Head of caudate nucleus (tissue), 42 donors: ENCODE data around the gene SDC3.
A peak's percentile ranks its signal among the peaks of the same experiment; 100 is the strongest.

Experiments
- DNase-seq, 42 donors: peaks; one replicate each; pipeline versions ENCODE4 v3.0.0 to v3.0.0-alpha.2; 2020 to 2021; ENCODE audit warnings: mixed read lengths in 7 of 42
- intact Hi-C: fragments of 100-400 bp; cut with DNase I; formaldehyde crosslinking; loops from one replicate; pipeline ENCODE4 v1.15.0; 2022

SDC3 gene

GRCh38 chr1:30881319-30882181 is 27.0 kb downstream of the SDC3 start:
- intact Hi-C loops = no loop called here
- peak in 11 of 42 donors; percentile 28 to 73 (median 51) for DNase-seq

DNA sequence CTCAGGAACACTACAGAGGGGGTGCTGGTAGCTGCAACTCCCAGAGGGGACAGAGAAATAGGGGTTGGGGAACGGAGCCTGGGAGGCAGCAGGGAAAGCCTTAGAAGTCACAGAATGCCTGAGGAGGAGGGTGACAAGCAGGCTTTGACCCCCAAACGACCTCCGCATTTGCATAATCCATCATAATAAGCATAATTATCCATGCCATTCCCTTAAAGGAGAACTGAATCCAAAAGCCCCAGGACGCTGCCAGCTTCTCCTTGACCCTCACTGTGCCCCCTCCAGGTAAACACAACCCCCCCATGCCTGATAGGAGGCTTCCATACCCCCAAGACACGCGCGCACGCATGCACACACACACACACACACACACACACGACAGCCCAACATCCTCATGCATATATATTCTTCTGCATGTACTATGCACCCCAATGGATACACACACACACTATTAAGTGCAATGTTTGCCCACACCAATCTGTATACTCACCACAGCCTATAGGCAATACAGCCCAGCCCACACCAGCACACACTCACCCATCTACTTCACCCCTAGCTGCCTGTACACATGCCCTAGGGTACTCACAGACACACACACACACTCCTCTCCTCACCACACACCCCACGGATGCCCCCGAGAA is 27.8 kb downstream of the SDC3 start:
- peak in 2 of 42 donors; percentile 12 to 41 for DNase-seq
- intact Hi-C loops = no loop called here

DNA sequence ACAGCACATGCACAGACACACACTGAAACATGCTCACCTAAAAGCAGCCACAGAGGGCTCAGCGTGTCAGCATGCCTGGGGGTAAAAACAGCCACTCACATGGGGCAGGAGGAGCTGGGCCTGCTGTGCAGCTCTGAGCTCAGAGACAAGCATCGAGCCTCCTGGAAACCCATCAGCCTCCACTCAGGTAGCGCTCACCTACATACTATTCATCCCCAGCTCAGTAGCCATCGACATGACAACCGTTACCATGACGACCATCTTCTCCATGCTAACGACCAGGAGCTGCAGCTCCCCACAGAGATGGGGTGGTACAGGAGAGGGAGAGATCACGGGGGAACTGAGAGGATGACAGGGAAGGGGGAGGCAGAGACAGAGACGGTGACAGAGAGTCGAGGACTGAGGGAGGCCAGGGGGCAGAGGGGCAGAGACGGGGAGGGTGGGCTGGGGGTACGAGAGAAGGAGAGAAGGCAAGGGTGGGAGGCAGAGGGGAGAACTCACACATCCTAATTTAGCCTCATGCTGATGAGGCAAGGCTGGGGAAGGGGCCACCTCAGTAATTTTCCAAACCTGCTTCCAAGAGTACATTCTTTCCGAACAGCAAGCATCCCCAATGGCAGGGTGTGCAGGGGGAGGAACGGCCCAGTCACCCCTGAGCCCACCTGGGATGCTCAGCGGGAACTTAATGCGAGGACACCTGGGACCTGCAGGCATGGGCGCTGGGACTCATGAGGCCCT is 28.4 kb downstream of the SDC3 start:
- intact Hi-C loops = no loop called here
- DNase-seq = peak in 40 of 42 donors; percentile 42 to 96 (median 74)

GRCh38 chr1:30879126-30879786 is 29.3 kb downstream of the SDC3 start:
- peak in 11 of 42 donors; percentile 8 to 64 (median 52) for DNase-seq

DNA sequence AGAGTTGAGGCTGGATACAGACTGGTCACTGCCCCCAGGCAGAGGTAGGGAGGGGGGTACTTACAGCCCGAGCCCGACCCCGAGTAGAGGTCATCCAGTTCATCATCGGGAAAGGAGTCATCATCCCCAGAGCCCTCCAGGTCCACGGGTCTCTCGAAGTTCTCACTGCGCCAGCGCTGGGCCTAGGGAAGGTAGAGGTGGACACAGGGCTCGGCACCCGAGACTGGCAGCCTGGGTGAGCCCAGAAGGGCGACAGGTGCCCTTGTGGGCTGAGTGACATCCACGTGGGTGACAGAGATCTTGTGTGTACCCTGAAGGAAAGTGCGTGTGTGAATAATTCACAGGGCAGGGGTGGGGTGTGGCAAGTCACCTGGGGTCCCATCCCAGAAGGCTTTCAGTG is 30.0 kb downstream of the SDC3 start:
- intact Hi-C loops = no loop called here

More at GRCh38 chr1:30879126-30879786, 29.3 kb downstream of the SDC3 start:
- intact Hi-C loops = no loop called here

DNA sequence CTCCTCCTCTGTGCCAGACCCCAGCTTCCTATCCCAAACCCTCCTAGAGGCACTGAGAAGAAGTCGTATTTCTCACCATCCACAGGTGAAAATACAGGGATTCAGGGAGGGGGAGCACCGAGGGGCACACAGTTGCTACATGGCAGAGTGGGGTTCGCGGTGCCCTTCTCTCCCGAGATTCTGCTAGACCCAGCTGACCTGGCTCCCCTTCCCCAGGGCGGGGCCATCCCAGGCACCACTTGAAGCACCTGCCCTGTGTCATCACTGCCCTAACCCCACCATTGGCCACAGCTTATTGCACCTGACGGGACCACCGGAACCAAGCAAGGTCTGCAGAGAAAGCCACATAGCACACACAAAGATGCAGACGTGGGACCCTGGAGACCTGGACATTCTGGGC is 30.5 kb downstream of the SDC3 start:
- intact Hi-C loops = no loop called here
- DNase-seq = no peak

More for the DNA sequence above, 30.0 kb downstream of the SDC3 start:
- no peak for DNase-seq

- intact Hi-C loops = no loop called here
- peak in 36 of 42 donors; percentile 38 to 90 (median 70) for DNase-seq
Measured at GRCh38 chr1:30877205-30877912, 31.2 kb downstream of the SDC3 start.

DNA sequence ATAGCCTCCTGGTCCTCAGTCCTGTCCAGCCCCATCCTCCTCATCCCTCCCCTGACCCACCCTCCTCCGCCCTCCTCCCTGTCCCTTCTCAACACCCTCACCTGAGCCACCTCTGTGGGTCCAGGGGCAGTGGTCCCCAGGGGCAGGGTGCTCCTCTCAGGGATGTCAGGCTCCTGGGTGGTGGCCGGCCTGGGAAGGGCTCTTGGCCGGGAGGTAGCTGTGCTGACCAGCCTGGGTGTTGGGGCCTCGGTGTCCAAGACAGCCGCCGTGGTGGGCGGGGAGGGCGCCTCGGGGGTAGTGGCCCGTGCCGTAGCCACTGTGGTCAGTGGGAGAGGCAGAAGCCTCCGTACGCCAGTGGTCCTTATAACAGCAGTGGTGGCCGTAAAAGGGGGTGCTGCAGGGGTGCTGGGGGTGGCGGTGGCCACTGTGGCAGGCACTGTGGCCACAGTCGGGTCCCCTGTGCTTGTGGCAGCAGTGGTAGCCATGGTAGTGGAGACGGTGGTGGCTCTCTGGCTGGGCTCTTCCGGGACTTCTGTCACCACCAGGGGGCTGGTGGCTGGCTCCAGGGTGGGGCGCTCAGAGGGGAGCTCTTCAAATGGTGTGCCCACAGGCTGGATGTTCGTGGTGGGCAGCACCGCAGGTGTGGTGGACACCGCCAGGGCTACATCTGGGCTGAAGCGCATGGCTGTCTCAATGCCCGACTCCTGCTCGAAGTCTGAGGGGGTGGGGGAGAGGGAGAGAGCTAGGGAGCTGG is 31.9 kb downstream of the SDC3 start:
- intact Hi-C loops = no loop called here
- DNase-seq = no peak

- intact Hi-C loops = no loop called here
- DNase-seq = no peak
Measured at GRCh38 chr1:30875916-30876315, 32.6 kb downstream of the SDC3 start.

GRCh38 chr1:30875197-30875596 is 33.4 kb downstream of the SDC3 start:
- intact Hi-C loops = no loop called here
- no peak for DNase-seq

- no peak for DNase-seq
- intact Hi-C loops = no loop called here
Measured at GRCh38 chr1:30874176-30874575, 34.4 kb downstream of the SDC3 start.

DNA sequence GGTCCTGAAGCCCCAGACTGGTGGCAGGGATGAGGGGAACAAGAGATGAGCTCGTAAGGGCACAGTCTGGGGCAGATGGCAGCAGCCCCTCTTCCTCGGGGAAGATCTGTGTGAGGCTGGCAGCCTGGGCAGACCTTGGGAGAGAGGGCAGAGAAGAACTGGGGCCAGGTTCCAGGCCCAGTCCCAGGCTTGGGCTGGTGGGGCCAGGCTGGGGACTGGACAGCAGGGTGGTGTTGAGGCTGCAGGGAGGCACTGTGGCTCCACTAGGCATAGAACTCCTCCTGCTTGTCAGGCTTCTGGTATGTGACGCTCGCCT is 35.7 kb downstream of the SDC3 start:
- DNase-seq = no peak
- intact Hi-C loops = no loop called here

DNA sequence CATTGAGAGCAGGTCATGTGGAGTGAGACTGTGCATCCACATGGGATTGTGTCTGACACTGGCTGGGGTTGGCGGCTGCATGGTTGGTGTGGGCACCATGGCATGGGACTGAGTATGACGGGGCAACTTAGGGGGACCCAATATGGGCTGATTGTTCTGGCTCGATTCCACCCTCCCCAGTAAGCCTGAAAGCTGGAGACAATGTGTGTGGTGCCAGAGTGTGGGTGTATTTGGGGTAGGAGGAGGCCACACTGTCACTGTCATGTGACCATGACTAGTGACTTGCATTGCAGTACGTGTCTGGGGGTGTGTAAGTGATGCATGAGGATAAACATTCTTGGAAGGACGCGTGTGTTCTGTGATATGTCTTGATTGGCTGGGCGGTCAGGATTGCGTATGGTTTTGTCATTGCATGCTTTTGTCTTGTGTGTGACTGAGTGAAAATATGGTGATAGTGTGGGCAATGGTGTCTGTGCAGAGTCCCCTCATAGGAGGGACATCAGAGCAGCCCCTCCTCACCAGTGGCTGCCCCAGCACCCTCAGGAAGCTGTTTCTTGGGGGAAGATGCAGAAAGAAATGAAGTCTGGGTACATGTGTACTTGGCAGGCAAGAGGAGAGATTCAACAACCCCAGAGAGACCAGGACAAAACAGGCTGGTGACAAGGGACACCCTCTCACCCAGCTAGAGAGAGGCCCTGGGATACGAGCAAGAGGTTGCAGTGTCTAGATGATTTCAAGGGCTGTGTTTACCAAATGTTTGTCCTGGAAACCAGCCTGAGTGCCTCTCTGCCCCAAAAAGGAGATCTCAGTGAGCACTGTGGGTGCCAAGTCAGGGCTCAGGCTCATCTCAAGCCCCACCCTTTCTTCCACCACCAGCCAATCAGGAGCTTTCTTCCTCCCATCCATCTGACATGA is 36.3 kb downstream of the SDC3 start:
- DNase-seq = no peak
- intact Hi-C loops = no loop called here

DNA sequence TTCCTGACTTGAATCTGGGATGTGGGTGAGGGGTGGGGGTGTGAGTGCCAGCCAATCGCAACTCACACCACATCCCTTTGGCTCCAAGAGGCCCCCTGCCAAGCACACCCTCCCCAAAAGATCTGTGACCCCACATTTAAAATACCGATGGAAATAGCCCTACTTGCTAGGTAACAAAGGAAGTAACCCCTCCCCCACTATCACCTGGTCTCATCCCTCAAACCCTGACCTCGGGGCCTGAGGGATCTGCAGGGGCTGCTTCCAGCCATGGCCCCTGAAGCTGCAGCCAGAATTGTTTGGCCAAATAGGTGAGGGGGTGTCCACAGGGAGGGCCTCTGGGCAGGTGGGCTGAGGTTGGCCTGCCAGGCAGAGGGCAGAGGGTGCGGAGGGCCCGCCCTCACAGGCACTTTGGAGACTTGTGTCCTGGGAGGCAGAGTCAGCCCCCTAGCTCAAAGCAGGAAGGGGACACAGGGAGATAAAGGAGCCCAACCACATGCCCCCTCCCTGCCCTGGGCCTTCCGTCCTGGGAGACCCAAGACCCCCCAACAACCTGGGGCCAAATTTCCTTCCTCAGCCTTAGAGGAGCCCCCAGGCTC is 37.2 kb downstream of the SDC3 start:
- no peak for DNase-seq

DNA sequence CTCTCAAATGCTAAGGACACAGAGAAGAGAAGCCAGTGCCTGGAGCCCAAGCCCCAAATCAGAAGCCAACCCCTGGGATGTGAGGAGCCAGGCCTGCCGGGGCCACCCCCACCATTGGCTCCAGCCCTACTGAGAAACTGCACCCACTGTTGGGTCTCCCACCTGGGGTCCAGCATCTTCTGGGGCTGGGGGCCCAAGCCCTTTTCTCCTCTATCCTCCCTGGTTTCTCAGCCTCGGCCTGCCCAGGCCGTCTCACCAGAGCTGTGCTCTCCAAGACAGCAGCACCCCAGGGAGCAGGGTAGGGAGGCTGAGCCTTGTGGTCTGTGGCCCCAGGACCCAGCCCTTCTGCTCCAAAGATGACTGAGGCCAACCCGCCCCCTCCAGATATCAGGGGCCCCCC is 37.9 kb downstream of the SDC3 start:
- DNase-seq = no peak
- intact Hi-C loops = no loop called here

More for the DNA sequence above, 37.2 kb downstream of the SDC3 start:
- intact Hi-C loops = no loop called here

GRCh38 chr1:30870035-30870434 is 38.5 kb downstream of the SDC3 start:
- intact Hi-C loops = no loop called here

More at GRCh38 chr1:30870035-30870434, 38.5 kb downstream of the SDC3 start:
- no peak for DNase-seq
